HEK293 (cell line): Measurements from ENCODE around the gene TCF7L2.

Experiments
- SETDB1 ChIP-seq: IDR thresholded peaks from one replicate; pipeline ENCODE4 v1.6.1; 2017; ENCODE audit warnings: mild to moderate bottlenecking, low read length, moderate library complexity, mixed read lengths; ENCODE audit not compliant: insufficient read length
- ZBTB1 ChIP-seq: fragments of 450-650 bp; formaldehyde crosslinking; IDR thresholded peaks from 2 replicates; pipeline ENCODE4 v1.5.1; 2016; ENCODE audit warnings: missing biosample characterization, missing genetic modification characterization
- ZBTB17 ChIP-seq: fragments of 450-650 bp; formaldehyde crosslinking; IDR thresholded peaks from 2 replicates; pipeline ENCODE4 v1.5.1; 2016; ENCODE audit warnings: missing biosample characterization, missing genetic modification characterization
- ZNF24 ChIP-seq: fragments of 450-650 bp; formaldehyde crosslinking; IDR thresholded peaks from 2 replicates; pipeline ENCODE4 v1.5.1; 2016; ENCODE audit warnings: missing biosample characterization, missing genetic modification characterization
- ZNF433 ChIP-seq: fragments of 450-650 bp; formaldehyde crosslinking; IDR thresholded peaks from 2 replicates; pipeline ENCODE4 v1.5.1; 2016; ENCODE audit warnings: missing biosample characterization, missing genetic modification characterization, low read depth
- ZNF626 ChIP-seq: fragments of 450-650 bp; sonication (Bioruptor Pico); formaldehyde crosslinking; IDR thresholded peaks from 2 replicates; pipeline ENCODE4 v1.5.1; 2018; ENCODE audit warnings: missing biosample characterization, missing genetic modification characterization, inconsistent platforms
- ZNF660 ChIP-seq: fragments of 450-650 bp; IDR thresholded peaks from 2 replicates; pipeline ENCODE4 v1.5.1; 2018; ENCODE audit warnings: missing biosample characterization, mild to moderate bottlenecking, missing genetic modification characterization
- ZNF776 ChIP-seq: fragments of 450-650 bp; formaldehyde crosslinking; IDR thresholded peaks from 2 replicates; pipeline ENCODE4 v1.5.0; 2017; ENCODE audit warnings: missing biosample characterization, missing genetic modification characterization, borderline replicate concordance
- TF ChIP-seq, protein P1 (sequence below): fragments of 450-650 bp; formaldehyde crosslinking; IDR thresholded peaks from 2 replicates; pipeline ENCODE4 v1.5.1; 2016; ENCODE audit warnings: missing biosample characterization, missing genetic modification characterization
- TF ChIP-seq, protein P2 (sequence below): fragments of 450-650 bp; formaldehyde crosslinking; IDR thresholded peaks from 2 replicates; pipeline ENCODE4 v1.5.1; 2016; ENCODE audit warnings: missing biosample characterization, missing genetic modification characterization
- TF ChIP-seq, protein P3 (sequence below): fragments of 450-650 bp; formaldehyde crosslinking; IDR thresholded peaks from 2 replicates; pipeline ENCODE4 v1.5.1; 2016; ENCODE audit warnings: missing biosample characterization, missing genetic modification characterization

DNA sequence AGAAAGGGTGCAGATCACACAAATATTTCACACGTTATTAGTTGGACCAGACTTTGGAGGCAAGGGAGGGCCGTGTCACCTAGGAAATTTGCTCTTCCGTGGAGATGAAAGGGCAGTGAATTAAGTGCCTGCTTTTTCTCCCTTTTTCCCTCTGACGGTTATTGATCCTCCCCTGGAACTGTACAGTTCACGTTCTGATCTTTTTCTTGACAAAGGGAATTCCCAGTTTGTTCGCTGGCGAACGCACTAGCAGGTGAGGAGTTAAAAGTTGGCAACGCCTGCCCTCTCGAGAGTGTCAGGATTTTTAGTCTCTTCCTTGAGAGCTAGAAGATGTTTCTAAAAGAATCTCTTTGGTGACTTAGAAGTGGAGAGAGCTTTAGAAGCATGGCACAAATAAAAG is 111.5 kb downstream of the TCF7L2 start:
- TF ChIP-seq, protein P1, sequence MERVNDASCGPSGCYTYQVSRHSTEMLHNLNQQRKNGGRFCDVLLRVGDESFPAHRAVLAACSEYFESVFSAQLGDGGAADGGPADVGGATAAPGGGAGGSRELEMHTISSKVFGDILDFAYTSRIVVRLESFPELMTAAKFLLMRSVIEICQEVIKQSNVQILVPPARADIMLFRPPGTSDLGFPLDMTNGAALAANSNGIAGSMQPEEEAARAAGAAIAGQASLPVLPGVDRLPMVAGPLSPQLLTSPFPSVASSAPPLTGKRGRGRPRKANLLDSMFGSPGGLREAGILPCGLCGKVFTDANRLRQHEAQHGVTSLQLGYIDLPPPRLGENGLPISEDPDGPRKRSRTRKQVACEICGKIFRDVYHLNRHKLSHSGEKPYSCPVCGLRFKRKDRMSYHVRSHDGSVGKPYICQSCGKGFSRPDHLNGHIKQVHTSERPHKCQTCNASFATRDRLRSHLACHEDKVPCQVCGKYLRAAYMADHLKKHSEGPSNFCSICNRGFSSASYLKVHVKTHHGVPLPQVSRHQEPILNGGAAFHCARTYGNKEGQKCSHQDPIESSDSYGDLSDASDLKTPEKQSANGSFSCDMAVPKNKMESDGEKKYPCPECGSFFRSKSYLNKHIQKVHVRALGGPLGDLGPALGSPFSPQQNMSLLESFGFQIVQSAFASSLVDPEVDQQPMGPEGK (tag by site-specific recombination), result no peak
- TF ChIP-seq, protein P2, sequence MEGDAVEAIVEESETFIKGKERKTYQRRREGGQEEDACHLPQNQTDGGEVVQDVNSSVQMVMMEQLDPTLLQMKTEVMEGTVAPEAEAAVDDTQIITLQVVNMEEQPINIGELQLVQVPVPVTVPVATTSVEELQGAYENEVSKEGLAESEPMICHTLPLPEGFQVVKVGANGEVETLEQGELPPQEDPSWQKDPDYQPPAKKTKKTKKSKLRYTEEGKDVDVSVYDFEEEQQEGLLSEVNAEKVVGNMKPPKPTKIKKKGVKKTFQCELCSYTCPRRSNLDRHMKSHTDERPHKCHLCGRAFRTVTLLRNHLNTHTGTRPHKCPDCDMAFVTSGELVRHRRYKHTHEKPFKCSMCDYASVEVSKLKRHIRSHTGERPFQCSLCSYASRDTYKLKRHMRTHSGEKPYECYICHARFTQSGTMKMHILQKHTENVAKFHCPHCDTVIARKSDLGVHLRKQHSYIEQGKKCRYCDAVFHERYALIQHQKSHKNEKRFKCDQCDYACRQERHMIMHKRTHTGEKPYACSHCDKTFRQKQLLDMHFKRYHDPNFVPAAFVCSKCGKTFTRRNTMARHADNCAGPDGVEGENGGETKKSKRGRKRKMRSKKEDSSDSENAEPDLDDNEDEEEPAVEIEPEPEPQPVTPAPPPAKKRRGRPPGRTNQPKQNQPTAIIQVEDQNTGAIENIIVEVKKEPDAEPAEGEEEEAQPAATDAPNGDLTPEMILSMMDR, result no peak
- TF ChIP-seq ZBTB17, result no peak
- TF ChIP-seq ZBTB1 (tag by site-specific recombination), result no peak
- no peak for TF ChIP-seq ZNF626 (tag by site-specific recombination)
- TF ChIP-seq ZNF660, result no peak
- no peak for TF ChIP-seq SETDB1
- no peak for TF ChIP-seq ZNF776 (tag by site-specific recombination)
- TF ChIP-seq ZNF24 (tag by site-specific recombination), result no peak
- no peak for TF ChIP-seq ZNF433 (tag by site-specific recombination)
- TF ChIP-seq, protein P3, sequence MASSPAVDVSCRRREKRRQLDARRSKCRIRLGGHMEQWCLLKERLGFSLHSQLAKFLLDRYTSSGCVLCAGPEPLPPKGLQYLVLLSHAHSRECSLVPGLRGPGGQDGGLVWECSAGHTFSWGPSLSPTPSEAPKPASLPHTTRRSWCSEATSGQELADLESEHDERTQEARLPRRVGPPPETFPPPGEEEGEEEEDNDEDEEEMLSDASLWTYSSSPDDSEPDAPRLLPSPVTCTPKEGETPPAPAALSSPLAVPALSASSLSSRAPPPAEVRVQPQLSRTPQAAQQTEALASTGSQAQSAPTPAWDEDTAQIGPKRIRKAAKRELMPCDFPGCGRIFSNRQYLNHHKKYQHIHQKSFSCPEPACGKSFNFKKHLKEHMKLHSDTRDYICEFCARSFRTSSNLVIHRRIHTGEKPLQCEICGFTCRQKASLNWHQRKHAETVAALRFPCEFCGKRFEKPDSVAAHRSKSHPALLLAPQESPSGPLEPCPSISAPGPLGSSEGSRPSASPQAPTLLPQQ (tag by site-specific recombination), result no peak
